Muscle of leg (tissue), 11 donors: Measurements from ENCODE around the gene REPS2. TPM values are rescaled to one million over a fixed set of nuclear protein-coding genes. Genes with fewer than 3 reads are reported as not detected.

Experiments
- DNase-seq: peaks from one replicate; pipeline ENCODE4 v3.0.0; 2013
- H3K27ac ChIP-seq: one replicate; pipeline ENCODE4 v1.5.1; 2013; ENCODE audit warnings: mild to moderate bottlenecking, low read length, control low read depth
- H3K27me3 ChIP-seq: one replicate; pipeline ENCODE4 v1.6.1; 2013; ENCODE audit warnings: low read length; ENCODE audit not compliant: control insufficient read depth, insufficient read depth
- H3K36me3 ChIP-seq: one replicate; pipeline ENCODE4 v1.6.1; 2013; ENCODE audit warnings: low read length; ENCODE audit not compliant: control insufficient read depth, insufficient read depth
- H3K4me1 ChIP-seq: one replicate; pipeline ENCODE4 v1.6.1; 2013; ENCODE audit warnings: low read length; ENCODE audit not compliant: control insufficient read depth, insufficient read depth
- H3K4me3 ChIP-seq: one replicate; pipeline ENCODE4 v1.5.1; 2013; ENCODE audit warnings: low read length, control low read depth
- H3K9me3 ChIP-seq: replicated peaks from 2 replicates; pipeline ENCODE4 v1.6.1; 2013; ENCODE audit warnings: low read depth, low read length; ENCODE audit not compliant: control insufficient read depth
- WGBS: methylation state at CpG from one replicate; pipeline ENCODE4 v1.1.5; 2013; ENCODE audit warnings: missing lambda C conversion rate; ENCODE audit not compliant: insufficient coverage; 5-methylcytosine and 5-hydroxymethylcytosine counted together
- polyA plus RNA-seq, 8 donors: library from polyadenylated mRNA; unstranded; fragments of 120-200 nt; gene quantifications; one replicate each; pipeline versions ENCODE4 v1.2.1 to v1.2.3, GENCODE V29; 2013; ENCODE audit warnings: inconsistent platforms in 1 of 8, low replicate concordance in 1 of 8; ENCODE audit not compliant: insufficient read length in 8 of 8, insufficient read depth in 1 of 8
- total RNA-seq: library from RNA; stranded (reverse); fragments of 120-200 nt; gene quantifications from one replicate; pipeline ENCODE4 v1.2.4, GENCODE V29; 2013

Gene REPS2
- total and polyA plus RNA-seq, 9 donors: 6.5 to 10.7 (median 8.5) TPM

- no peaks in the 10 kb centered on the region for H3K4me1 ChIP-seq
- WGBS: 60% methylated on average over 2 of the region's 4 CpGs
- no peak overlapping the region for H3K27ac ChIP-seq
- H3K4me3 ChIP-seq: no peak overlapping the region
- H3K36me3 ChIP-seq: no peaks in the 10 kb centered on the region
- H3K9me3 ChIP-seq: no peaks in the 10 kb centered on the region
- H3K27me3 ChIP-seq: peaks cover 25% of the 10 kb centered on the region
- no peak for DNase-seq
Observed at GRCh38 chrX:17104433-17104832, 158.0 kb downstream of the REPS2 start.

DNA sequence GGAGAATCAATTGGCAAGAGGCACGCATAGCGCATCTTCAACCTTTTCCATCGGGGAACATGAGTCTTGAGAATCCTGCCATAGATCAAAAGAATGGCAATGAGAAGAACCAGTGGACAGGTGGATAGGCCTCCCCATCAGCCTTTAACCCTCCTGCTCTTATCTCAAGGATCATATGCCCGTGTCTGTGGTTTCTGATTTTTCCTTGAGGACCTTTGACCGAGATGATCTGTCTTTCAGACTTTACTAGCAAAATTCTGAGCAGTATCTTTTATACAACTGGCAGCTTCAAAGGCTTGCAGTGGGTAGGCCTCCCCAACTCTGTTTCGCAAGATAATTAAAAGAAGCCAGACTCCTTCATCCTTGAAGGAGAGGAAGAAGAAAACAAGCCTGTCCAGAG is 174.4 kb downstream of the REPS2 start:
- Histone ChIP-seq H3K4me3 (no peak overlapping the region), H3K27ac (no peak overlapping the region), H3K9me3 (peaks cover 2% of the 10 kb centered on the region), H3K27me3 (peaks cover 21% of the 10 kb centered on the region), H3K4me1 (no peaks in the 10 kb centered on the region), H3K36me3 (no peaks in the 10 kb centered on the region)
- 60% methylated on average over 5 of the region's 6 CpGs for WGBS
- no peak for DNase-seq

GRCh38 chrX:17154001-17154400 is 207.5 kb downstream of the REPS2 start:
- Histone ChIP-seq H3K27ac (no peak overlapping the region), H3K4me1 (no peaks in the 10 kb centered on the region), H3K9me3 (no peaks in the 10 kb centered on the region), H3K27me3 (peaks cover 14% of the 10 kb centered on the region), H3K4me3 (no peak overlapping the region), H3K36me3 (no peaks in the 10 kb centered on the region)
- no peak for DNase-seq
- no CpG with 5 or more reads among the region's 2 CpGs for WGBS

DNA sequence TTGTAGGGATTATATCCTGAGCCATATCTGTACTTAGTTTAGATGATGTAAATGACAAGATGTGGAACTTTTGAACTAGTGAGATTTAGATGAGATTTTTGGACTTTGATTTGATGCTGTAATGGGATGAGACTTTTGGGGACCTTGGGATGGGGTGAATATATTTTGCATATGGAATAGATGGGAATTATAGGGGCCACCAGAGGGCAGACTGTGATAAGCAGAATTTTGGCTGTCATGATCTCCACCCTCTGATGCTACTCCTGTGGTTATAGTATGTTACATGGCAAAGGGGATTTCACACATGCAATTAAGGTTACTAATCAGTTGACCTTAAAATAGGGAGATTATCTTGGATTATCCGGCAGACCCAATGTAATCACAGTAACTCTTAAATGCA is 214.5 kb downstream of the REPS2 start:
- H3K9me3 ChIP-seq: peaks cover 31% of the 10 kb centered on the region
- no CpG with 5 or more reads among the region's 1 CpG for WGBS

GRCh38 chrX:17161991-17162390 is 215.5 kb downstream of the REPS2 start:
- Histone ChIP-seq H3K36me3 (no peaks in the 10 kb centered on the region), H3K4me1 (no peaks in the 10 kb centered on the region)
- 57% methylated on average over 1 of the region's 1 CpG for WGBS

More for the DNA sequence above, 214.5 kb downstream of the REPS2 start:
- Histone ChIP-seq H3K27ac (no peak overlapping the region), H3K4me3 (no peak overlapping the region), H3K27me3 (peaks cover 7% of the 10 kb centered on the region), H3K4me1 (no peaks in the 10 kb centered on the region), H3K36me3 (no peaks in the 10 kb centered on the region)
- no peak for DNase-seq

GRCh38 chrX:17164079-17164478 is 217.6 kb downstream of the REPS2 start:
- WGBS: no CpG with 5 or more reads among the region's 1 CpG
- DNase-seq: no peak

More at GRCh38 chrX:17161991-17162390, 215.5 kb downstream of the REPS2 start:
- Histone ChIP-seq H3K4me3 (no peak overlapping the region), H3K27me3 (peaks cover 7% of the 10 kb centered on the region), H3K27ac (no peak overlapping the region), H3K9me3 (peaks cover 31% of the 10 kb centered on the region)
- DNase-seq: no peak

DNA sequence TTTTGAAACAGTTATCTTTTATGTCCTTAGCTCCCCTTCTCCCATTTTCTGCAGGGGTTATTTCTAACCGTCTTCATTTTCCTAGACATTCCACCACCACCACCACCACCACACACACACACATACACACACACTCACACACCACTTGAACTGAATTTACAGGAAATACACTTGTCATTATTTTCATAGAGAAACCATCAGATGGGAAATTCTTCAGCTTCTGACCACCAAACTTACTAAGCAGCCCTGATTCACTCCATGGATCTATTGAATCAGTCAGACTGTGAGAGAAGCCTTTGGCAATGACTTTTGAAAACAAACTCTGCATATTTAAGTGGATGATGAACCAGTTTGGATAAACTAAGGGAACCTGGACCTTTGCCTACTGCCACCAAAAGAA is 218.5 kb downstream of the REPS2 start:
- 100% methylated on average over 1 of the region's 1 CpG for WGBS
- H3K9me3 ChIP-seq: peaks cover 29% of the 10 kb centered on the region
- DNase-seq: no peak

More at GRCh38 chrX:17164079-17164478, 217.6 kb downstream of the REPS2 start:
- H3K36me3 ChIP-seq: no peaks in the 10 kb centered on the region
- no peak overlapping the region for H3K4me3 ChIP-seq
- H3K9me3 ChIP-seq: peaks cover 31% of the 10 kb centered on the region
- no peaks in the 10 kb centered on the region for H3K4me1 ChIP-seq
- H3K27me3 ChIP-seq: peaks cover 11% of the 10 kb centered on the region
- no peak overlapping the region for H3K27ac ChIP-seq

GRCh38 chrX:17167915-17168314 is 221.5 kb downstream of the REPS2 start:
- Histone ChIP-seq H3K4me3 (no peak overlapping the region), H3K27me3 (peaks cover 16% of the 10 kb centered on the region), H3K4me1 (no peaks in the 10 kb centered on the region), H3K36me3 (no peaks in the 10 kb centered on the region), H3K27ac (no peak overlapping the region), H3K9me3 (peaks cover 15% of the 10 kb centered on the region)
- WGBS: no CpG with 5 or more reads among the region's 2 CpGs
- DNase-seq: no peak

More for the DNA sequence above, 218.5 kb downstream of the REPS2 start:
- peaks cover 9% of the 10 kb centered on the region for H3K27me3 ChIP-seq
- H3K4me3 ChIP-seq: no peak overlapping the region
- H3K27ac ChIP-seq: no peak overlapping the region
- H3K36me3 ChIP-seq: no peaks in the 10 kb centered on the region
- H3K4me1 ChIP-seq: no peaks in the 10 kb centered on the region

DNA sequence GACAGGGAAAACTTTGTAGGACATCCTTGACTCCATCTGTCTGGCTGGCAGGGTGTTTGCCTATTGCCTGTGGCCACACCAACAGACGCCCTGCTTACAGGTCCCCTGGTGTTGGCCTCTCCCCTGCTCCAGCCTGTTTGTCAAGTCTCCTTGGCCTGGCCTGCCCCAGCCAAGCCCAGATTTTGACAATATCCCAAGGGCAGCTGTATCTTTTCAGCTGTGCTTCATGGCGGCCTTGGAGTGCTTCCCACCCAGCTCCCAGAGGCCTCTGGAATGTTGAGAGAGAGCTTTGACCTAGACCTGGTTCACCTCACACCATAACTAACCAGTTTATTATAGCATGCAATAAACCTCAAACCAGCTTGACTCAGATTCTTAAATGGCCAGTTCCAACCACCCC is 224.5 kb downstream of the REPS2 start:
- 71% methylated on average over 1 of the region's 2 CpGs for WGBS
- no peak overlapping the region for H3K27ac ChIP-seq
- H3K4me1 ChIP-seq: peaks cover 5% of the 10 kb centered on the region
- peaks cover 25% of the 10 kb centered on the region for H3K27me3 ChIP-seq
- peaks cover 2% of the 10 kb centered on the region for H3K9me3 ChIP-seq
- H3K36me3 ChIP-seq: no peaks in the 10 kb centered on the region
- no peak overlapping the region for H3K4me3 ChIP-seq
- no peak for DNase-seq

GRCh38 chrX:17174671-17175070 is 228.2 kb downstream of the REPS2 start:
- peak; percentile 46 for DNase-seq
- Histone ChIP-seq H3K9me3 (peaks cover 2% of the 10 kb centered on the region), H3K4me1 (peaks cover 5% of the 10 kb centered on the region), H3K4me3 (no peak overlapping the region), H3K36me3 (no peaks in the 10 kb centered on the region), H3K27ac (no peak overlapping the region), H3K27me3 (peaks cover 25% of the 10 kb centered on the region)
- 70% methylated on average over 8 of the region's 8 CpGs for WGBS

- Histone ChIP-seq H3K36me3 (no peaks in the 10 kb centered on the region), H3K27ac (no peak overlapping the region), H3K9me3 (no peaks in the 10 kb centered on the region), H3K4me1 (peaks cover 1% of the 10 kb centered on the region), H3K27me3 (peaks cover 13% of the 10 kb centered on the region), H3K4me3 (no peak overlapping the region)
- DNase-seq: no peak
- WGBS: 80% methylated on average over 2 of the region's 3 CpGs
Observed at GRCh38 chrX:17182317-17182716, 235.9 kb downstream of the REPS2 start.
